NT2/D1 (cell line): ENCODE results near the gene ANKRD12.

Experiments used
- DNase-seq: peaks from one replicate; pipeline ENCODE4 v3.0.0-alpha.2; 2011; ENCODE audit warnings: low read depth, low spot score
- H3K27me3 ChIP-seq: 2 replicates; pipeline ENCODE4 v1.6.0; 2011; ENCODE audit warnings: mild to moderate bottlenecking; ENCODE audit not compliant: insufficient read length, insufficient read depth
- H3K36me3 ChIP-seq: 2 replicates; pipeline ENCODE4 v1.6.1; 2011; ENCODE audit warnings: mild to moderate bottlenecking, low read length, mixed read lengths; ENCODE audit not compliant: insufficient read depth, insufficient read length
- H3K4me1 ChIP-seq: 2 replicates; pipeline ENCODE4 v1.5.1; 2011; ENCODE audit not compliant: insufficient read depth, insufficient read length
- H3K4me3 ChIP-seq: 2 replicates; pipeline ENCODE4 v1.5.1; 2011; ENCODE audit warnings: low read depth; ENCODE audit not compliant: insufficient read length
- H3K9ac ChIP-seq: 2 replicates; pipeline ENCODE4 v1.6.0; 2011; ENCODE audit warnings: low read depth; ENCODE audit not compliant: insufficient read length
- H3K9me3 ChIP-seq: 2 replicates; pipeline ENCODE4 v1.5.1; 2011; ENCODE audit warnings: mild to moderate bottlenecking, low read length; ENCODE audit not compliant: insufficient read depth
- SUZ12 ChIP-seq: IDR thresholded peaks from 2 replicates; pipeline ENCODE4 v1.6.1; 2011; ENCODE audit not compliant: insufficient read length, insufficient read depth; ENCODE audit errors: extremely low read depth
- YY1 ChIP-seq: IDR thresholded peaks from 2 replicates; pipeline ENCODE4 v1.6.1; 2011; ENCODE audit not compliant: insufficient read length, insufficient read depth
- ZNF274 ChIP-seq: IDR thresholded peaks from 2 replicates; pipeline ENCODE4 v1.6.1; 2011; ENCODE audit warnings: mild to moderate bottlenecking, low read depth, low read length

The ANKRD12 gene

GRCh38 chr18:9289698-9290097, 153.1 kb downstream of the ANKRD12 start:
- no peaks in the 10 kb centered on the region for H3K36me3 ChIP-seq
- TF ChIP-seq SUZ12 = no peak
- no peak for TF ChIP-seq ZNF274
- TF ChIP-seq YY1 = no peak
- no peak for DNase-seq
- no peaks in the 10 kb centered on the region for H3K4me1 ChIP-seq
- no peak overlapping the region for H3K9ac ChIP-seq
- H3K4me3 ChIP-seq = no peak overlapping the region
- H3K9me3 ChIP-seq = peaks cover 21% of the 10 kb centered on the region
- H3K27me3 ChIP-seq = no peaks in the 10 kb centered on the region

GRCh38 chr18:9290156-9290555, 153.6 kb downstream of the ANKRD12 start:
- H3K4me1 ChIP-seq = no peaks in the 10 kb centered on the region
- H3K4me3 ChIP-seq = no peak overlapping the region
- TF ChIP-seq ZNF274 (no peak), YY1 (no peak), SUZ12 (no peak)
- peaks cover 22% of the 10 kb centered on the region for H3K9me3 ChIP-seq
- no peaks in the 10 kb centered on the region for H3K27me3 ChIP-seq
- H3K9ac ChIP-seq = no peak overlapping the region
- no peaks in the 10 kb centered on the region for H3K36me3 ChIP-seq
- no peak for DNase-seq

GRCh38 chr18:9292047-9292446, 155.5 kb downstream of the ANKRD12 start:
- no peak overlapping the region for H3K4me3 ChIP-seq
- no peak for TF ChIP-seq YY1
- no peak for TF ChIP-seq SUZ12
- no peak for TF ChIP-seq ZNF274

GRCh38 chr18:9293948-9294347, 157.4 kb downstream of the ANKRD12 start:
- TF ChIP-seq SUZ12 (no peak), YY1 (no peak), ZNF274 (no peak)
- Histone ChIP-seq H3K27me3 (no peaks in the 10 kb centered on the region), H3K36me3 (no peaks in the 10 kb centered on the region), H3K4me1 (no peaks in the 10 kb centered on the region), H3K9me3 (peaks cover 39% of the 10 kb centered on the region), H3K9ac (no peak overlapping the region), H3K4me3 (no peak overlapping the region)
- DNase-seq = no peak

More at GRCh38 chr18:9292047-9292446, 155.5 kb downstream of the ANKRD12 start:
- H3K27me3 ChIP-seq = no peaks in the 10 kb centered on the region
- no peak for DNase-seq
- H3K9ac ChIP-seq = no peak overlapping the region
- H3K9me3 ChIP-seq = peaks cover 34% of the 10 kb centered on the region
- no peaks in the 10 kb centered on the region for H3K36me3 ChIP-seq
- H3K4me1 ChIP-seq = no peaks in the 10 kb centered on the region

DNA sequence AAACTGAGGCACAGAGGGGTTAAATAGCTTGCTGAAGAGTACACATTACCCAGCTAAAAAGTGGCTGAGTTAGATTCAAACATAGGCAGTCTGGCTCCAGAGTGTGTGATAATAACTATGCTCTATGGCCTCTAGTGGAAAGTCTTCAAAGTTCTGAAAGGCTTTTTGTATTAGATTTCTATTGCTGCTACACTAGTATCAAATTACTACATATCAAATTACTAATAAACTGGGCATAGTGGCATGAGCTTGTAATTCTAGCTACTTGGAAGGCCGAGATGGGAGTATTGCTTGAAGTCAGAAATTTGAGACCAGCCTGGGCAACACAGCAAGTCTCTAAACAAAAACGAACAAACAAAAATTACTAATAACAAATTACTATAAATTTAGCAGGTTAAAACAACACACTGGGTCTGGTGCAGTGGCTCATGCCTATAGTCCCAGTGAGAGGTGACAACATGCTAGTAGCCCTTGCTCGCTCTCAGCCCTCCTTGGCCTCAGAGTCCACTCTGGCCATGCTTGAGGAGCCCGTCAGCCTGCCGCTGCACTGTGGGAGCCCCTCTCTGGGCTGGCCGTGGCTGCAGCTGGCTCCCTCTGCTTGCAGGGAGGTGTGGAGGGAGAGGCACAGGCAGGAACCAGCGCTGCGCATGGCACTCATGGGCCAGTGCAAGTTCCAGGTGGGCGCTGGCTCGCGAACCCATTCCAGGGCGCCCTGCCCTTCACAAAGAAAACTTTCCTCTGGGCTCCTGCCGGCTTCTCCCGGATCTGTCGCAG, 159.8 kb downstream of the ANKRD12 start:
- no peaks in the 10 kb centered on the region for H3K27me3 ChIP-seq
- DNase-seq = no peak
- no peaks in the 10 kb centered on the region for H3K36me3 ChIP-seq

DNA sequence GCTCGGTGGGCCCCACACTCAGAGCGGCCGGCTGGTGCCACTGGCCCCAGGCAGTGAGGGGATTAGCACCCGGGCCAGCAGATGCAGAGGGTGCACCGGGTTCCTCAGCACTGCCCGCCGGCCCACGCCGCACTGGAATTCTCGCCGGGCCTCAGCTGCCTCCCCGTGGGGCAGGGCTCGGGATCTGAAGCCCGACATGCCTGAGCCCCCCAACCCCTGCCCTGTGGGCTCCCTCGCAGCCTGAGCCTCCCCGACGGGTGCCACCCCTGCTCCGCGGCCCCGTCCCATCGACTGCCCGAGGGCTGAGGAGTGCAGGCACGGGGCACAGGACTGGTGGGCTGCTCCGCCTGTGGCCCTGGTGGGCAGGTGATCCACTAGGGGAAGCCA, 160.4 kb downstream of the ANKRD12 start:
- Histone ChIP-seq H3K4me3 (no peak overlapping the region), H3K9me3 (peaks cover 29% of the 10 kb centered on the region), H3K36me3 (no peaks in the 10 kb centered on the region), H3K9ac (no peak overlapping the region), H3K4me1 (no peaks in the 10 kb centered on the region), H3K27me3 (no peaks in the 10 kb centered on the region)
- no peak for TF ChIP-seq SUZ12
- no peak for TF ChIP-seq ZNF274
- no peak for TF ChIP-seq YY1
- no peak for DNase-seq

More for the DNA sequence above, 159.8 kb downstream of the ANKRD12 start:
- Histone ChIP-seq H3K4me1 (no peaks in the 10 kb centered on the region), H3K9ac (no peak overlapping the region), H3K4me3 (no peak overlapping the region), H3K9me3 (peaks cover 29% of the 10 kb centered on the region)
- TF ChIP-seq YY1 (no peak), SUZ12 (no peak), ZNF274 (no peak)

GRCh38 chr18:9304388-9305070, 167.9 kb downstream of the ANKRD12 start:
- Histone ChIP-seq H3K27me3 (no peaks in the 10 kb centered on the region), H3K9me3 (peaks cover 8% of the 10 kb centered on the region), H3K4me3 (no peak overlapping the region), H3K4me1 (no peaks in the 10 kb centered on the region), H3K9ac (no peak overlapping the region), H3K36me3 (no peaks in the 10 kb centered on the region)
- no peak for DNase-seq
- TF ChIP-seq YY1 = no peak
- no peak for TF ChIP-seq ZNF274
- TF ChIP-seq SUZ12 = no peak
